GM23338 (cell line): ENCODE results near the gene PSMG4. TPM values are rescaled to one million over a fixed set of nuclear protein-coding genes. Genes with fewer than 3 reads are reported as not detected.
A peak's percentile ranks its signal among the peaks of the same experiment; 100 is the strongest.

ENCODE experiments used
- ATAC-seq: fragments of 200-7000 bp; cut with Tn5 transposase; 3 replicates; pipeline ENCODE4 v1.9.1; 2020
- DNase-seq: peaks from one replicate; pipeline ENCODE4 v3.0.0-alpha.2; 2015; ENCODE audit warnings: low spot score
- H2AFZ ChIP-seq: fragments of 200-600 bp; sonication (generic); 2 replicates; pipeline ENCODE4 v1.8.0; 2016; ENCODE audit warnings: antibody characterized with exemption, mild to moderate bottlenecking, moderate library complexity
- H3F3A ChIP-seq: fragments of 200-600 bp; sonication (generic); replicated peaks from 2 replicates; pipeline ENCODE4 v1.8.0; 2017; ENCODE audit warnings: antibody characterized with exemption, mixed run types, low read depth
- H3K27ac ChIP-seq: fragments of 200-600 bp; sonication (generic); 2 replicates; pipeline ENCODE4 v1.6.1; 2016; ENCODE audit warnings: low read depth
- H3K27me3 ChIP-seq: fragments of 200-600 bp; sonication (generic); 2 replicates; pipeline ENCODE4 v1.8.0; 2016; ENCODE audit warnings: mild to moderate bottlenecking, mixed run types, moderate library complexity; ENCODE audit not compliant: insufficient read depth
- H3K36me3 ChIP-seq: fragments of 200-600 bp; sonication (generic); 2 replicates; pipeline ENCODE4 v1.8.0; 2016; ENCODE audit warnings: mild to moderate bottlenecking; ENCODE audit not compliant: insufficient read depth
- H3K4me1 ChIP-seq: fragments of 200-600 bp; sonication (generic); 2 replicates; pipeline ENCODE4 v1.8.0; 2016; ENCODE audit warnings: mild to moderate bottlenecking, moderate library complexity; ENCODE audit not compliant: insufficient read depth
- H3K4me2 ChIP-seq: fragments of 200-600 bp; sonication (generic); 2 replicates; pipeline ENCODE4 v1.7.1; 2017; ENCODE audit warnings: mixed run types
- H3K4me3 ChIP-seq: fragments of 200-600 bp; sonication (generic); 2 replicates; pipeline ENCODE4 v1.6.1; 2016; ENCODE audit warnings: mixed run types
- H3K79me2 ChIP-seq: fragments of 200-600 bp; sonication (generic); replicated peaks from 2 replicates; pipeline ENCODE4 v1.8.0; 2017; ENCODE audit warnings: mild to moderate bottlenecking; ENCODE audit not compliant: insufficient read depth
- H3K9me2 ChIP-seq: fragments of 200-600 bp; sonication (generic); 2 replicates; pipeline ENCODE4 v1.8.0; 2017; ENCODE audit not compliant: insufficient read depth
- H4K20me1 ChIP-seq: fragments of 200-600 bp; sonication (generic); replicated peaks from 2 replicates; pipeline ENCODE4 v1.8.0; 2017; ENCODE audit warnings: mild to moderate bottlenecking; ENCODE audit not compliant: insufficient read depth
- H3K27ac Mint-ChIP-seq: 2 replicates; pipeline ENCODE4 v1.8.0; 2020; ENCODE audit warnings: inconsistent platforms, mild to moderate bottlenecking, moderate library complexity, mixed read lengths
- H3K27me3 Mint-ChIP-seq: 3 replicates; pipeline ENCODE4 v1.8.0; 2022; ENCODE audit warnings: low read depth, mild to moderate bottlenecking, moderate library complexity, mixed read lengths, inconsistent platforms; ENCODE audit not compliant: insufficient read depth, poor library complexity
- H3K36me3 Mint-ChIP-seq: 3 replicates; pipeline ENCODE4 v1.8.0; 2021; ENCODE audit warnings: low read depth, mild to moderate bottlenecking, inconsistent platforms, moderate library complexity, mixed read lengths
- H3K4me1 Mint-ChIP-seq: 3 replicates; pipeline ENCODE4 v1.8.0; 2020; ENCODE audit warnings: mild to moderate bottlenecking, inconsistent platforms, mixed read lengths
- H3K4me3 Mint-ChIP-seq: 3 replicates; pipeline ENCODE4 v1.8.0; 2021; ENCODE audit warnings: moderate library complexity, mild to moderate bottlenecking, inconsistent platforms, mixed read lengths
- H3K9me3 Mint-ChIP-seq: 3 replicates; pipeline ENCODE4 v1.8.0; 2020; ENCODE audit warnings: moderate library complexity, mild to moderate bottlenecking, inconsistent platforms, mixed read lengths
- CREB1 ChIP-seq: fragments of 250-450 bp; sonication (Bioruptor Pico); IDR thresholded peaks from 2 replicates; pipeline ENCODE4 v1.5.0; 2020; ENCODE audit warnings: low read depth, mild to moderate bottlenecking, moderate library complexity
- EZH2 ChIP-seq: fragments of 200-600 bp; sonication (generic); IDR thresholded peaks from one replicate; pipeline ENCODE4 v1.8.0; 2017; ENCODE audit warnings: antibody characterized with exemption, mild to moderate bottlenecking, low read depth; ENCODE audit not compliant: unreplicated experiment
- EZH2phosphoT487 ChIP-seq: fragments of 200-600 bp; sonication (generic); IDR thresholded peaks from one replicate; pipeline ENCODE4 v1.8.1; 2018; ENCODE audit warnings: antibody characterized with exemption; ENCODE audit not compliant: unreplicated experiment
- JUNB ChIP-seq: IDR thresholded peaks from one replicate; pipeline ENCODE4 v1.6.1; 2016; ENCODE audit warnings: antibody characterized with exemption; ENCODE audit not compliant: unreplicated experiment
- NANOG ChIP-seq: IDR thresholded peaks from 2 replicates; pipeline ENCODE4 v1.6.1; 2016; ENCODE audit warnings: antibody characterized with exemption, borderline replicate concordance
- POLR2AphosphoS5 ChIP-seq: IDR thresholded peaks from 2 replicates; pipeline ENCODE4 v1.6.1; 2016; ENCODE audit warnings: antibody characterized with exemption, low read depth
- STAT1 ChIP-seq: IDR thresholded peaks from one replicate; pipeline ENCODE4 v1.6.1; 2016; ENCODE audit warnings: antibody characterized with exemption; ENCODE audit not compliant: unreplicated experiment
- ZNF114 ChIP-seq: fragments of 250-450 bp; sonication (Bioruptor Pico); IDR thresholded peaks from 2 replicates; pipeline ENCODE4 v1.5.0; 2020; ENCODE audit warnings: mild to moderate bottlenecking, moderate library complexity
- ZNF331 ChIP-seq: fragments of 250-450 bp; sonication (Bioruptor Pico); IDR thresholded peaks from 2 replicates; pipeline ENCODE4 v1.5.0; 2020; ENCODE audit warnings: low read depth, mild to moderate bottlenecking, moderate library complexity
- polyA plus RNA-seq: library from polyadenylated mRNA; unstranded; fragments of >200 nt; fragmentation: Nextera tagmentation; extraction: Ambion mirVana; gene quantifications from 2 replicates; pipeline ENCODE4 v1.2.1, GENCODE V29; 2016
- total RNA-seq: library from RNA; depleted of rRNA; stranded (reverse); fragments of >200 nt; shearing (Covaris generic); gene quantifications from 2 replicates; pipeline ENCODE4 v1.2.3, GENCODE V29; 2014
- TF ChIP-seq, protein P1 (sequence below): fragments of 250-450 bp; sonication (Bioruptor Pico); IDR thresholded peaks from 2 replicates; pipeline ENCODE4 v1.5.0; 2020; ENCODE audit warnings: mild to moderate bottlenecking, moderate library complexity
- TF ChIP-seq, protein P2 (sequence below), 2 experiments: fragments of 200-600 bp in 1 of 2; sonication (generic) in 1 of 2; conservative IDR thresholded peaks; 2 replicates each; pipeline versions ENCODE4 v1.5.1 to v1.6.1; 2016 to 2017; ENCODE audit warnings: antibody characterized with exemption in 2 of 2, low read depth in 2 of 2, mild to moderate bottlenecking in 2 of 2, moderate library complexity in 1 of 2
- TF ChIP-seq, protein P3 (sequence below): IDR thresholded peaks from 2 replicates; pipeline ENCODE4 v1.6.1; 2016; ENCODE audit warnings: antibody characterized with exemption
- TF ChIP-seq, protein P4 (sequence below): IDR thresholded peaks from one replicate; pipeline ENCODE4 v1.6.1; 2018; ENCODE audit warnings: antibody characterized with exemption; ENCODE audit not compliant: unreplicated experiment

PSMG4 gene
- total and polyA plus RNA-seq, 2 experiments from 2014 or later, result 37.2 to 168 TPM

DNA sequence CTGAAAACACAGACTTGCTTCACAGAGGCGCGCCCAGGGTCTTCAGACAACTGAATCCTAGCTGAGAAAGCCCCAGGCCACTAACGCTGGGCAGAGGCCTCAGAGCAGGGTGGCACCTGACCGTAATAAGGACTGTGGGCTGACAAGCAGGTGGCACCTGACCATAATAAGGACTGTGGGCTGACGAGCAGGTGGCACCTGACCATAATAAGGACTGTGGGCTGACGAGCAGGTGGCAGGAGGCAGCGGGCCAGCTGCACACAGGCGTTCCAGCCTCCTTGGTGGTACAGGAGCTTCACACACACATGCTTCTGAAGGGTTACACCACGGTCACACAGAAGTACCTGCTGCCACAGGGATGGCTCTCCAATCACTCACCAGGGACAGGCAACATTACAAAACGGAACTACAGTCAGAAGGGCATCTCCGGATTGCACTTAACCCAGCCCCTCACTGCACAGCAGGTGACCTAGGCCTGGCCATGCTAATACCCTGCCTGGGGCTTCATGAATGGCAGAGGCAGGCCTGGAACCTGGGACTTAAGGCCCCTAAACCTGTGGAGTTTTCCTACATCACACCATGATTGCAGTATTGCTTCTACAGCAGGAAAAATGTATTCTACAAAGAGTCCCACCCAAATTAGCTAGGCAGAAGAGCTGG is 50.8 kb downstream of the PSMG4 start:
- Histone ChIP-seq H3K79me2 (no peaks in the 10 kb centered on the region), H3K4me2 (no peak overlapping the region), H3K27me3 (no peaks in the 10 kb centered on the region), H3K27ac (no peak overlapping the region), H3K4me3 (no peak overlapping the region), H3K9me2 (no peaks in the 10 kb centered on the region), H3F3A (no peaks in the 10 kb centered on the region), H4K20me1 (0 out of 2 replicates have a peak, but pooled peaks cover 3% of the 10 kb centered on the region), H3K4me1 (0 out of 2 replicates have a peak, but pooled peaks cover 3% of the 10 kb centered on the region), H2AFZ (no peak overlapping the region), H3K36me3 (peaks cover 4% of the 10 kb centered on the region; the same call in 1 of the 2 replicates)
- ATAC-seq (peak; percentile 60), DNase-seq (no peak)
- Mint-ChIP-seq H3K9me3 (peaks cover 3% of the 10 kb centered on the region; the same call in 1 of the 3 replicates), H3K4me3 (no peak overlapping the region), H3K27ac (no peak overlapping the region), H3K36me3 (peaks cover 38% of the 10 kb centered on the region), H3K27me3 (peaks cover 18% of the 10 kb centered on the region), H3K4me1 (peaks cover 20% of the 10 kb centered on the region)
- TF ChIP-seq ZNF331 (CRISPR knock-in tag), result no peak
- TF ChIP-seq, protein P1, sequence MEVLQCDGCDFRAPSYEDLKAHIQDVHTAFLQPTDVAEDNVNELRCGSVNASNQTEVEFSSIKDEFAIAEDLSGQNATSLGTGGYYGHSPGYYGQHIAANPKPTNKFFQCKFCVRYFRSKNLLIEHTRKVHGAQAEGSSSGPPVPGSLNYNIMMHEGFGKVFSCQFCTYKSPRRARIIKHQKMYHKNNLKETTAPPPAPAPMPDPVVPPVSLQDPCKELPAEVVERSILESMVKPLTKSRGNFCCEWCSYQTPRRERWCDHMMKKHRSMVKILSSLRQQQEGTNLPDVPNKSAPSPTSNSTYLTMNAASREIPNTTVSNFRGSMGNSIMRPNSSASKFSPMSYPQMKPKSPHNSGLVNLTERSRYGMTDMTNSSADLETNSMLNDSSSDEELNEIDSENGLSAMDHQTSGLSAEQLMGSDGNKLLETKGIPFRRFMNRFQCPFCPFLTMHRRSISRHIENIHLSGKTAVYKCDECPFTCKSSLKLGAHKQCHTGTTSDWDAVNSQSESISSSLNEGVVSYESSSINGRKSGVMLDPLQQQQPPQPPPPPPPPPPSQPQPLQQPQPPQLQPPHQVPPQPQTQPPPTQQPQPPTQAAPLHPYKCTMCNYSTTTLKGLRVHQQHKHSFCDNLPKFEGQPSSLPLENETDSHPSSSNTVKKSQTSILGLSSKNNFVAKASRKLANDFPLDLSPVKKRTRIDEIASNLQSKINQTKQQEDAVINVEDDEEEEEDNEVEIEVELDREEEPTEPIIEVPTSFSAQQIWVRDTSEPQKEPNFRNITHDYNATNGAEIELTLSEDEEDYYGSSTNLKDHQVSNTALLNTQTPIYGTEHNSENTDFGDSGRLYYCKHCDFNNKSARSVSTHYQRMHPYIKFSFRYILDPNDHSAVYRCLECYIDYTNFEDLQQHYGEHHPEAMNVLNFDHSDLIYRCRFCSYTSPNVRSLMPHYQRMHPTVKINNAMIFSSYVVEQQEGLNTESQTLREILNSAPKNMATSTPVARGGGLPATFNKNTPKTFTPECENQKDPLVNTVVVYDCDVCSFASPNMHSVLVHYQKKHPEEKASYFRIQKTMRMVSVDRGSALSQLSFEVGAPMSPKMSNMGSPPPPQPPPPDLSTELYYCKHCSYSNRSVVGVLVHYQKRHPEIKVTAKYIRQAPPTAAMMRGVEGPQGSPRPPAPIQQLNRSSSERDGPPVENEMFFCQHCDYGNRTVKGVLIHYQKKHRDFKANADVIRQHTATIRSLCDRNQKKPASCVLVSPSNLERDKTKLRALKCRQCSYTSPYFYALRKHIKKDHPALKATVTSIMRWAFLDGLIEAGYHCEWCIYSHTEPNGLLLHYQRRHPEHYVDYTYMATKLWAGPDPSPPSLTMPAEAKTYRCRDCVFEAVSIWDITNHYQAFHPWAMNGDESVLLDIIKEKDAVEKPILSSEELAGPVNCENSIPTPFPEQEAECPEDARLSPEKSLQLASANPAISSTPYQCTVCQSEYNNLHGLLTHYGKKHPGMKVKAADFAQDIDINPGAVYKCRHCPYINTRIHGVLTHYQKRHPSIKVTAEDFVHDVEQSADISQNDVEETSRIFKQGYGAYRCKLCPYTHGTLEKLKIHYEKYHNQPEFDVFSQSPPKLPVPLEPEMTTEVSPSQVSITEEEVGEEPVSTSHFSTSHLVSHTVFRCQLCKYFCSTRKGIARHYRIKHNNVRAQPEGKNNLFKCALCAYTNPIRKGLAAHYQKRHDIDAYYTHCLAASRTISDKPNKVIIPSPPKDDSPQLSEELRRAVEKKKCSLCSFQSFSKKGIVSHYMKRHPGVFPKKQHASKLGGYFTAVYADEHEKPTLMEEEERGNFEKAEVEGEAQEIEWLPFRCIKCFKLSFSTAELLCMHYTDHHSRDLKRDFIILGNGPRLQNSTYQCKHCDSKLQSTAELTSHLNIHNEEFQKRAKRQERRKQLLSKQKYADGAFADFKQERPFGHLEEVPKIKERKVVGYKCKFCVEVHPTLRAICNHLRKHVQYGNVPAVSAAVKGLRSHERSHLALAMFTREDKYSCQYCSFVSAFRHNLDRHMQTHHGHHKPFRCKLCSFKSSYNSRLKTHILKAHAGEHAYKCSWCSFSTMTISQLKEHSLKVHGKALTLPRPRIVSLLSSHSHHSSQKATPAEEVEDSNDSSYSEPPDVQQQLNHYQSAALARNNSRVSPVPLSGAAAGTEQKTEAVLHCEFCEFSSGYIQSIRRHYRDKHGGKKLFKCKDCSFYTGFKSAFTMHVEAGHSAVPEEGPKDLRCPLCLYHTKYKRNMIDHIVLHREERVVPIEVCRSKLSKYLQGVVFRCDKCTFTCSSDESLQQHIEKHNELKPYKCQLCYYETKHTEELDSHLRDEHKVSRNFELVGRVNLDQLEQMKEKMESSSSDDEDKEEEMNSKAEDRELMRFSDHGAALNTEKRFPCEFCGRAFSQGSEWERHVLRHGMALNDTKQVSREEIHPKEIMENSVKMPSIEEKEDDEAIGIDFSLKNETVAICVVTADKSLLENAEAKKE (CRISPR knock-in tag), result no peak
- TF ChIP-seq, protein P2, sequence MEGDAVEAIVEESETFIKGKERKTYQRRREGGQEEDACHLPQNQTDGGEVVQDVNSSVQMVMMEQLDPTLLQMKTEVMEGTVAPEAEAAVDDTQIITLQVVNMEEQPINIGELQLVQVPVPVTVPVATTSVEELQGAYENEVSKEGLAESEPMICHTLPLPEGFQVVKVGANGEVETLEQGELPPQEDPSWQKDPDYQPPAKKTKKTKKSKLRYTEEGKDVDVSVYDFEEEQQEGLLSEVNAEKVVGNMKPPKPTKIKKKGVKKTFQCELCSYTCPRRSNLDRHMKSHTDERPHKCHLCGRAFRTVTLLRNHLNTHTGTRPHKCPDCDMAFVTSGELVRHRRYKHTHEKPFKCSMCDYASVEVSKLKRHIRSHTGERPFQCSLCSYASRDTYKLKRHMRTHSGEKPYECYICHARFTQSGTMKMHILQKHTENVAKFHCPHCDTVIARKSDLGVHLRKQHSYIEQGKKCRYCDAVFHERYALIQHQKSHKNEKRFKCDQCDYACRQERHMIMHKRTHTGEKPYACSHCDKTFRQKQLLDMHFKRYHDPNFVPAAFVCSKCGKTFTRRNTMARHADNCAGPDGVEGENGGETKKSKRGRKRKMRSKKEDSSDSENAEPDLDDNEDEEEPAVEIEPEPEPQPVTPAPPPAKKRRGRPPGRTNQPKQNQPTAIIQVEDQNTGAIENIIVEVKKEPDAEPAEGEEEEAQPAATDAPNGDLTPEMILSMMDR (conservative IDR thresholded peaks at IDR 0.05; ENCODE audit: low read depth in 2 of 2), result no peak
- TF ChIP-seq, protein P3, sequence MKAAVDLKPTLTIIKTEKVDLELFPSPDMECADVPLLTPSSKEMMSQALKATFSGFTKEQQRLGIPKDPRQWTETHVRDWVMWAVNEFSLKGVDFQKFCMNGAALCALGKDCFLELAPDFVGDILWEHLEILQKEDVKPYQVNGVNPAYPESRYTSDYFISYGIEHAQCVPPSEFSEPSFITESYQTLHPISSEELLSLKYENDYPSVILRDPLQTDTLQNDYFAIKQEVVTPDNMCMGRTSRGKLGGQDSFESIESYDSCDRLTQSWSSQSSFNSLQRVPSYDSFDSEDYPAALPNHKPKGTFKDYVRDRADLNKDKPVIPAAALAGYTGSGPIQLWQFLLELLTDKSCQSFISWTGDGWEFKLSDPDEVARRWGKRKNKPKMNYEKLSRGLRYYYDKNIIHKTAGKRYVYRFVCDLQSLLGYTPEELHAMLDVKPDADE, result no peak
- TF ChIP-seq EZH2, result no peak
- TF ChIP-seq STAT1, result no peak
- TF ChIP-seq JUNB, result no peak
- TF ChIP-seq CREB1 (CRISPR knock-in tag), result no peak
- no peak for TF ChIP-seq NANOG
- TF ChIP-seq POLR2AphosphoS5, result no peak
- no peak for TF ChIP-seq ZNF114 (CRISPR knock-in tag)
- no peak for TF ChIP-seq EZH2phosphoT487
- TF ChIP-seq, protein P4, sequence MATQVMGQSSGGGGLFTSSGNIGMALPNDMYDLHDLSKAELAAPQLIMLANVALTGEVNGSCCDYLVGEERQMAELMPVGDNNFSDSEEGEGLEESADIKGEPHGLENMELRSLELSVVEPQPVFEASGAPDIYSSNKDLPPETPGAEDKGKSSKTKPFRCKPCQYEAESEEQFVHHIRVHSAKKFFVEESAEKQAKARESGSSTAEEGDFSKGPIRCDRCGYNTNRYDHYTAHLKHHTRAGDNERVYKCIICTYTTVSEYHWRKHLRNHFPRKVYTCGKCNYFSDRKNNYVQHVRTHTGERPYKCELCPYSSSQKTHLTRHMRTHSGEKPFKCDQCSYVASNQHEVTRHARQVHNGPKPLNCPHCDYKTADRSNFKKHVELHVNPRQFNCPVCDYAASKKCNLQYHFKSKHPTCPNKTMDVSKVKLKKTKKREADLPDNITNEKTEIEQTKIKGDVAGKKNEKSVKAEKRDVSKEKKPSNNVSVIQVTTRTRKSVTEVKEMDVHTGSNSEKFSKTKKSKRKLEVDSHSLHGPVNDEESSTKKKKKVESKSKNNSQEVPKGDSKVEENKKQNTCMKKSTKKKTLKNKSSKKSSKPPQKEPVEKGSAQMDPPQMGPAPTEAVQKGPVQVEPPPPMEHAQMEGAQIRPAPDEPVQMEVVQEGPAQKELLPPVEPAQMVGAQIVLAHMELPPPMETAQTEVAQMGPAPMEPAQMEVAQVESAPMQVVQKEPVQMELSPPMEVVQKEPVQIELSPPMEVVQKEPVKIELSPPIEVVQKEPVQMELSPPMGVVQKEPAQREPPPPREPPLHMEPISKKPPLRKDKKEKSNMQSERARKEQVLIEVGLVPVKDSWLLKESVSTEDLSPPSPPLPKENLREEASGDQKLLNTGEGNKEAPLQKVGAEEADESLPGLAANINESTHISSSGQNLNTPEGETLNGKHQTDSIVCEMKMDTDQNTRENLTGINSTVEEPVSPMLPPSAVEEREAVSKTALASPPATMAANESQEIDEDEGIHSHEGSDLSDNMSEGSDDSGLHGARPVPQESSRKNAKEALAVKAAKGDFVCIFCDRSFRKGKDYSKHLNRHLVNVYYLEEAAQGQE, result no peak
